ENCODE measurements around the gene DTX3. TPM values are rescaled to one million over a fixed set of nuclear protein-coding genes. Genes with fewer than 3 reads are reported as not detected.

Gene DTX3
- total and polyA plus RNA-seq, 4 donors: 1.1 to 3.2 (median 1.4) TPM

DNA sequence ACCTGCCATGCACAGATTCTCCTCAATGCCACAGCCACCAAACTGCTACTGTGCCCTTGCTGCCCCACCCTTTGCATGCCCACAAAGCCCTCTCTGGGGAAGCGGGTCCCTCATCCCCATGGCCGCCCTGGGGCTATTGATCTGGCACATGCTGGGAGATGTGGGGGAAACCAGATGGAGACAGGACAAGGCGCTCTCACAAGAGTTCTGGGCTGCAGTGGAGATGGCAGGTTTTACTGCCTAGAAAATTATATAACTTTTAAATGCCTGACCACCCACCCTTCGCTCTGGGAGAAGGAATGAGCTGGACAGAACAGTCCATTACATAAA, 24.2 kb upstream of the DTX3 start:
- no peak for TF ChIP-seq GABPA (IDR thresholded peaks at IDR 0.05 in 1 of 2, conservative IDR thresholded peaks at IDR 0.05 in 1 of 2)

DNA sequence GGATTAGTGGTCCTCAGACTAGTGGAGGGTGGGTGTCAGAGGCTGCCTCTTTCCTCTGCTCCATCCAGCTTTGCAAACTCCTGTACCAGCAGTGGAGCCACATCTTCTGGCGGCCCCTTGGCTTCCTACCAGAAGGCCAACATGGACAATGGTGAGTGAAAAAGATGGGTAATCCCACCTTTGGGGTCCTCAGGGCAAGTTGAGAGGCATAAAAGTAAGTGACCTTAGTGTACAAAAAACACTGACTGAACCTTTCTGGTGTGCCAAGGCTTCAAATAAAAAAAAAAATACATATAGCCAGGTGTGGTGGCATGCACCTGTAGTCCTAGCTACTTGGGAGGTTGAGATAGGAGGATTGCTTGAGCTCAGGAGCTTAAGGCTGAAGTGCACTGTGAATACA, 22.8 kb upstream of the DTX3 start:
- H3K27ac ChIP-seq (ENCODE audit: low read depth in 1 of 2, low read length in 2 of 2): no peak overlapping the region
- H3K4me1 ChIP-seq (ENCODE audit: control insufficient read depth in 4 of 4, insufficient read depth in 4 of 4, low read length in 3 of 4): peaks cover 0 to 9% (median 4%) of the 10 kb centered on the region in 4 donors
- H3K4me3 ChIP-seq (ENCODE audit: low read depth in 1 of 3, low read length in 3 of 3): no peak overlapping the region
- H3K36me3 ChIP-seq (ENCODE audit: control insufficient read depth in 4 of 4, insufficient read depth in 3 of 4, low read depth in 1 of 4, low read length in 3 of 4): no peaks in the 10 kb centered on the region
- TF ChIP-seq GABPA (IDR thresholded peaks at IDR 0.05 in 1 of 2, conservative IDR thresholded peaks at IDR 0.05 in 1 of 2): no peak
- TF ChIP-seq RXRA (IDR thresholded peaks at IDR 0.05): no peak
- TF ChIP-seq, protein P1, sequence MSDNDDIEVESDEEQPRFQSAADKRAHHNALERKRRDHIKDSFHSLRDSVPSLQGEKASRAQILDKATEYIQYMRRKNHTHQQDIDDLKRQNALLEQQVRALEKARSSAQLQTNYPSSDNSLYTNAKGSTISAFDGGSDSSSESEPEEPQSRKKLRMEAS (IDR thresholded peaks at IDR 0.05): no peak
- no peak for TF ChIP-seq HNF4A (conservative IDR thresholded peaks at IDR 0.05)
- TF ChIP-seq, protein P2, sequence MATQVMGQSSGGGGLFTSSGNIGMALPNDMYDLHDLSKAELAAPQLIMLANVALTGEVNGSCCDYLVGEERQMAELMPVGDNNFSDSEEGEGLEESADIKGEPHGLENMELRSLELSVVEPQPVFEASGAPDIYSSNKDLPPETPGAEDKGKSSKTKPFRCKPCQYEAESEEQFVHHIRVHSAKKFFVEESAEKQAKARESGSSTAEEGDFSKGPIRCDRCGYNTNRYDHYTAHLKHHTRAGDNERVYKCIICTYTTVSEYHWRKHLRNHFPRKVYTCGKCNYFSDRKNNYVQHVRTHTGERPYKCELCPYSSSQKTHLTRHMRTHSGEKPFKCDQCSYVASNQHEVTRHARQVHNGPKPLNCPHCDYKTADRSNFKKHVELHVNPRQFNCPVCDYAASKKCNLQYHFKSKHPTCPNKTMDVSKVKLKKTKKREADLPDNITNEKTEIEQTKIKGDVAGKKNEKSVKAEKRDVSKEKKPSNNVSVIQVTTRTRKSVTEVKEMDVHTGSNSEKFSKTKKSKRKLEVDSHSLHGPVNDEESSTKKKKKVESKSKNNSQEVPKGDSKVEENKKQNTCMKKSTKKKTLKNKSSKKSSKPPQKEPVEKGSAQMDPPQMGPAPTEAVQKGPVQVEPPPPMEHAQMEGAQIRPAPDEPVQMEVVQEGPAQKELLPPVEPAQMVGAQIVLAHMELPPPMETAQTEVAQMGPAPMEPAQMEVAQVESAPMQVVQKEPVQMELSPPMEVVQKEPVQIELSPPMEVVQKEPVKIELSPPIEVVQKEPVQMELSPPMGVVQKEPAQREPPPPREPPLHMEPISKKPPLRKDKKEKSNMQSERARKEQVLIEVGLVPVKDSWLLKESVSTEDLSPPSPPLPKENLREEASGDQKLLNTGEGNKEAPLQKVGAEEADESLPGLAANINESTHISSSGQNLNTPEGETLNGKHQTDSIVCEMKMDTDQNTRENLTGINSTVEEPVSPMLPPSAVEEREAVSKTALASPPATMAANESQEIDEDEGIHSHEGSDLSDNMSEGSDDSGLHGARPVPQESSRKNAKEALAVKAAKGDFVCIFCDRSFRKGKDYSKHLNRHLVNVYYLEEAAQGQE (IDR thresholded peaks at IDR 0.05): no peak
- TF ChIP-seq NR2F2 (IDR thresholded peaks at IDR 0.05): no peak
- no peak for TF ChIP-seq HNF4G (IDR thresholded peaks at IDR 0.05)
- no peak for TF ChIP-seq EGR1 (IDR thresholded peaks at IDR 0.05; ENCODE audit: low read depth in 2 of 2)
- TF ChIP-seq, protein P3, sequence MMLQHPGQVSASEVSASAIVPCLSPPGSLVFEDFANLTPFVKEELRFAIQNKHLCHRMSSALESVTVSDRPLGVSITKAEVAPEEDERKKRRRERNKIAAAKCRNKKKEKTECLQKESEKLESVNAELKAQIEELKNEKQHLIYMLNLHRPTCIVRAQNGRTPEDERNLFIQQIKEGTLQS (IDR thresholded peaks at IDR 0.05): no peak
- no peak for TF ChIP-seq YY1 (IDR thresholded peaks at IDR 0.05)
- TF ChIP-seq, protein P4, sequence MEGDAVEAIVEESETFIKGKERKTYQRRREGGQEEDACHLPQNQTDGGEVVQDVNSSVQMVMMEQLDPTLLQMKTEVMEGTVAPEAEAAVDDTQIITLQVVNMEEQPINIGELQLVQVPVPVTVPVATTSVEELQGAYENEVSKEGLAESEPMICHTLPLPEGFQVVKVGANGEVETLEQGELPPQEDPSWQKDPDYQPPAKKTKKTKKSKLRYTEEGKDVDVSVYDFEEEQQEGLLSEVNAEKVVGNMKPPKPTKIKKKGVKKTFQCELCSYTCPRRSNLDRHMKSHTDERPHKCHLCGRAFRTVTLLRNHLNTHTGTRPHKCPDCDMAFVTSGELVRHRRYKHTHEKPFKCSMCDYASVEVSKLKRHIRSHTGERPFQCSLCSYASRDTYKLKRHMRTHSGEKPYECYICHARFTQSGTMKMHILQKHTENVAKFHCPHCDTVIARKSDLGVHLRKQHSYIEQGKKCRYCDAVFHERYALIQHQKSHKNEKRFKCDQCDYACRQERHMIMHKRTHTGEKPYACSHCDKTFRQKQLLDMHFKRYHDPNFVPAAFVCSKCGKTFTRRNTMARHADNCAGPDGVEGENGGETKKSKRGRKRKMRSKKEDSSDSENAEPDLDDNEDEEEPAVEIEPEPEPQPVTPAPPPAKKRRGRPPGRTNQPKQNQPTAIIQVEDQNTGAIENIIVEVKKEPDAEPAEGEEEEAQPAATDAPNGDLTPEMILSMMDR (IDR thresholded peaks at IDR 0.05; ENCODE audit: low read depth, low read length, missing input control): no peak
- TF ChIP-seq FOXA1 (IDR thresholded peaks at IDR 0.05): no peak
- TF ChIP-seq JUND (IDR thresholded peaks at IDR 0.05): no peak
- TF ChIP-seq, protein P5, sequence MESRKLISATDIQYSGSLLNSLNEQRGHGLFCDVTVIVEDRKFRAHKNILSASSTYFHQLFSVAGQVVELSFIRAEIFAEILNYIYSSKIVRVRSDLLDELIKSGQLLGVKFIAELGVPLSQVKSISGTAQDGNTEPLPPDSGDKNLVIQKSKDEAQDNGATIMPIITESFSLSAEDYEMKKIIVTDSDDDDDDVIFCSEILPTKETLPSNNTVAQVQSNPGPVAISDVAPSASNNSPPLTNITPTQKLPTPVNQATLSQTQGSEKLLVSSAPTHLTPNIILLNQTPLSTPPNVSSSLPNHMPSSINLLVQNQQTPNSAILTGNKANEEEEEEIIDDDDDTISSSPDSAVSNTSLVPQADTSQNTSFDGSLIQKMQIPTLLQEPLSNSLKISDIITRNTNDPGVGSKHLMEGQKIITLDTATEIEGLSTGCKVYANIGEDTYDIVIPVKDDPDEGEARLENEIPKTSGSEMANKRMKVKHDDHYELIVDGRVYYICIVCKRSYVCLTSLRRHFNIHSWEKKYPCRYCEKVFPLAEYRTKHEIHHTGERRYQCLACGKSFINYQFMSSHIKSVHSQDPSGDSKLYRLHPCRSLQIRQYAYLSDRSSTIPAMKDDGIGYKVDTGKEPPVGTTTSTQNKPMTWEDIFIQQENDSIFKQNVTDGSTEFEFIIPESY (IDR thresholded peaks at IDR 0.05): no peak
- TF ChIP-seq FOXA2 (IDR thresholded peaks at IDR 0.05): no peak
- H3K27me3 ChIP-seq (ENCODE audit: control insufficient read depth in 4 of 4, insufficient read depth in 4 of 4, low read length in 3 of 4): no peaks in the 10 kb centered on the region
- 88% methylated on average over 1 of the region's 1 CpG for WGBS
- H3K9me3 ChIP-seq (ENCODE audit: control insufficient read depth in 4 of 4, low read length in 3 of 4): no peaks in the 10 kb centered on the region
- H3K9ac ChIP-seq (ENCODE audit: low read depth in 1 of 2, low read length in 2 of 2): no peak overlapping the region
- DNase-seq (ENCODE audit: low spot score): no peak

More for the DNA sequence above, 24.2 kb upstream of the DTX3 start:
- Histone ChIP-seq H3K27me3 (ENCODE audit: control insufficient read depth in 4 of 4, insufficient read depth in 4 of 4, low read length in 3 of 4) (no peaks in the 10 kb centered on the region), H3K4me1 (ENCODE audit: control insufficient read depth in 4 of 4, insufficient read depth in 4 of 4, low read length in 3 of 4) (peaks cover 0 to 2% (median 0%) of the 10 kb centered on the region in 4 donors), H3K4me3 (ENCODE audit: low read depth in 1 of 3, low read length in 3 of 3) (no peak overlapping the region), H3K27ac (ENCODE audit: low read depth in 1 of 2, low read length in 2 of 2) (no peak overlapping the region), H3K9ac (ENCODE audit: low read depth in 1 of 2, low read length in 2 of 2) (no peak overlapping the region), H3K9me3 (ENCODE audit: control insufficient read depth in 4 of 4, low read length in 3 of 4) (no peaks in the 10 kb centered on the region), H3K36me3 (ENCODE audit: control insufficient read depth in 4 of 4, insufficient read depth in 3 of 4, low read depth in 1 of 4, low read length in 3 of 4) (no peaks in the 10 kb centered on the region)
- 90% methylated on average over 4 of the region's 4 CpGs for WGBS
- DNase-seq (ENCODE audit: low spot score): no peak
